ENCODE data around the gene GFRA1.

GFRA1 gene

DNA sequence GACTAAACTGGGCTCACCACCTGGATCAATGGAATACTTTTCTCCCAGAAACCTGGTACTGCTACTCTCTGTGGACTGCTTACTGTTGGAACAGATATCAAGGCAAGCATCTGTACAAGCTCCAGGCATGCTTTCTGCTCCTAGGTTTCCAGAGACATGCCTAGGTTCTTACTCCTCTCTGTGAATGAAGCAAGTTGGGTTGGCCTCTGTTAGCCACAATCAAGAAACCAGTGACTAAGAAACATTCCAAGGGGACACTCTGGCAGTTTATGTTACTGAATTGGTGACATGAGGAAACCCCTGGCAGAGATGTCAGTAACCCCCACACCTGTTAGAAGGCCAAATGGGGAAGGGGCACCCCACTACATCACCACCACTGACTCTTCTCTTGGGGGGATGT, 121.9 kb downstream of the GFRA1 start:
- no peak overlapping the region for H3K4me3 ChIP-seq (ENCODE audit: low read depth, low read length)
- DNase-seq (ENCODE audit: low read depth), result no peak
- no peak for TF ChIP-seq POLR2A (IDR thresholded peaks at IDR 0.05; ENCODE audit: extremely low read depth, insufficient read length)
- no peak for TF ChIP-seq MAX (IDR thresholded peaks at IDR 0.05; ENCODE audit: low read depth, low read length)
- no peak for TF ChIP-seq CTCF (IDR thresholded peaks at IDR 0.05; ENCODE audit: low read depth, low read length)

DNA sequence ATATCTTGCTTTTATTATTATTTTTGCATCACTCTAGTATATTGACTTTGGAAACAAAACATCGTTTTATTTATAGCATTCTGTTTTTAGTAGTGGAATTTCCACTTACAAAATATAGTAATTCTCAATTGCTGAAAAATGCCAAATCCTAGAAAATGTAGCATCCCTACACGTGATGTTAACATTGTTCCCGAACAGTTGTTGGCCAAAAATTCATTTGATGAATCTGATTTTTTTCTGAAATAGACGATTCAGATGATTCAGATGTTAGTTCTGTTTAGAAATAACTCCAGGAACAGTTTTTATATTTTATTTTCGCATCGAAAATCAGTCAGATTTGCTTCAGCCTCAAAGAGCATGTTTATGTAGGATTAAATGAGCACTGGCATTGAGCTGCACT, 122.4 kb downstream of the GFRA1 start:
- TF ChIP-seq CTCF (IDR thresholded peaks at IDR 0.05; ENCODE audit: low read depth, low read length) (no peak), MAX (IDR thresholded peaks at IDR 0.05; ENCODE audit: low read depth, low read length) (no peak), POLR2A (IDR thresholded peaks at IDR 0.05; ENCODE audit: extremely low read depth, insufficient read length) (no peak), MYC (IDR thresholded peaks at IDR 0.05; ENCODE audit: low read depth, low read length) (no peak)
- H3K4me3 ChIP-seq (ENCODE audit: low read depth, low read length), result no peak overlapping the region
- no peak for DNase-seq (ENCODE audit: low read depth)

DNA sequence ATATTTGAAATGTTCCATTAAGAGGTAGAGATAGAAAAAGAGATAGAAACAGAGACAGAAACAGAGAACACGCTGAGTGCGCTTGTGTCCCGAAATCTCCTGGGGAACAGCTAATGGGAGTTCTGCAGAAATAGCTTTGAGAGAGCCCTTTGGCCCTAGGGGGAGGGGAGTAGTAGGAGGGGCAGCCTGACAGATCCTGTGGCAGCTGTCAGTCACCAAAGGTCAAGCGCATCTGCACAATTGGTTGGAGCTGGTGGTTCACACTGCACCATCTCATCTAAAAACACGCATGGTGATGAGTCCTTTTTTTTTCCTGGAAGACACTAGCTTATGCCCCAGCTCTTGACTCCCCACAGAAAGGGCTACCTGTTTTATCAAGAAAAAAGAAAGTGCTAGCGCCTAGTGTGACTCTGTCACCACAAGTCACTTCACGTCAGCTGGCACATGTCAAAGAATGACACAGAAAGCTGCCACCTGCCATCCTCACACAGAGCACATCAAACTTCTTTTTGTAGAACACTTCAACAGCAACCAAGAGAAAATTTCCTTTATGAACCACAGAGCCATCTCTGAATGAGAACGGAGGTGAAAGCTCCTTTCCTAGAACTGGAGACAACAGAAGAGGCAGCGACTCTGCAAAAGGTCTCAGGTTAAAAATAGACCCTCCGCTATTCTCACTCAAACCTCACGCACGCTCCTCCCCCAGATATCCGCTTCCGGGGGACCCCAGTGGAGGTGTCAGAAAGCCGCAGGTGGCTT, 125.7 kb downstream of the GFRA1 start:
- DNase-seq (ENCODE audit: low read depth), result no peak
- H3K4me3 ChIP-seq (ENCODE audit: low read depth, low read length), result no peak overlapping the region
- no peak for TF ChIP-seq CTCF (IDR thresholded peaks at IDR 0.05; ENCODE audit: low read depth, low read length)
- no peak for TF ChIP-seq MYC (IDR thresholded peaks at IDR 0.05; ENCODE audit: low read depth, low read length)
- TF ChIP-seq POLR2A (IDR thresholded peaks at IDR 0.05; ENCODE audit: extremely low read depth, insufficient read length), result no peak
- TF ChIP-seq MAX (IDR thresholded peaks at IDR 0.05; ENCODE audit: low read depth, low read length), result no peak

DNA sequence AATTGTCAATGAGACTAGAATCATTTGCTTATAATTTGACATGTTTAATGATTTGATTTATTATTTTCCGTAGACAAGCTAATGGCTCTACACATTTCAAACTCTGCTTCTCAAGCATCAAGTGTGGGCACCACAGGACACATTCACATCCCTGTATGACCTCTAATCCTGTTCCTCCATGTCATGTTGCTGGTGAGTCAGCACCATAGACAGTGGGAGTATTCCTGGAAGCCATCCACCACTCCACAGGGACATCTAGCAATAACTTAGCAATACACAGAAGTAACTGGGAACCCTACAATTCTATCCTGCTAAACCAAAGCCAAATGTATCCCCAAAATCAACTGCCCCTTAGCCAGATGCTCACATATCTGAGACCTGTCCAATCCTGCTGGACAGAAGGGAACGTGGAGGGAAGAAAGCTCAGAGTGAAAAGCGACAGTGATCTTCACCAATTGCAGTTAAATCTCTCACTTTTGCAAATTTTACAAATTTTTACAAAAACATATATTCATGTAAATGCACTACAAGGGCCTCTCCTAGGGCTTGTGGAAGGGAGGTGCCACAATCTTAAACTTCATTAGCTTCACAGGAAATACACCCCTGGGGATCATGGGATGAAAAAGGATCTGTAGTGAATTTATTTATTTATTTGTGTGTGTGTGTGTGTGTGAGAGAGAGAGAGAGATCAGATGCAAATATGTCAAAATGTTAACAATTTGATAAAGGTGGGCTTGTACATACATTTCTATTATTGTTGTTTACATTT, 126.5 kb downstream of the GFRA1 start:
- DNase-seq (ENCODE audit: low read depth), result no peak
- TF ChIP-seq CTCF (IDR thresholded peaks at IDR 0.05; ENCODE audit: low read depth, low read length) (no peak), MAX (IDR thresholded peaks at IDR 0.05; ENCODE audit: low read depth, low read length) (no peak), MYC (IDR thresholded peaks at IDR 0.05; ENCODE audit: low read depth, low read length) (no peak), POLR2A (IDR thresholded peaks at IDR 0.05; ENCODE audit: extremely low read depth, insufficient read length) (no peak)
- no peak overlapping the region for H3K4me3 ChIP-seq (ENCODE audit: low read depth, low read length)

DNA sequence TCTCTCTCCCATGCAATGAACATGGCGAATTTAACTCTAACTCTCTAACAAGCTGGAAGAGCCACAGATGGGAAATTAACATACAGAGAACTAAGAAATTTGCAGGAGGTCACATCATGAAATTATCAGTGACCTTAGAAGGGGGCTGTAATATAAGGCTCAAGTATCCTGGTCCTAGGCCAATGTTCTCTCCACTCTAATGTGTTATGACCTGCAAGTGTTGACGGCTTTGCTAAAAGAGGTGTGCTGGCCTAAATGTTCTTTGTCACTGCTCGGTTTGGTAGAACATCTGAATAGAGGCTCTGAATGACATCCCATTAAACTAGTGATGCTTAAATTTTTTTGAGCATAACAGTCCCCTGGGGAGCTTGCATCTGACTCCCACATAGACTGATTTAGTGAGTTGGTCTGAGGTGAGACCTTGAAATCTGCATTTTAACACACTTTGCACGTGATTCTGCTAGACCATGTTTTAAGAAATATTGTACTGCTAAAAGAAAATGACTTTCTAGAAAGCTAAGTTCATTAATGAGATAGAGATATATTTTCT, 129.3 kb downstream of the GFRA1 start:
- no peak for DNase-seq (ENCODE audit: low read depth)
- TF ChIP-seq MYC (IDR thresholded peaks at IDR 0.05; ENCODE audit: low read depth, low read length) (no peak), POLR2A (IDR thresholded peaks at IDR 0.05; ENCODE audit: extremely low read depth, insufficient read length) (no peak), MAX (IDR thresholded peaks at IDR 0.05; ENCODE audit: low read depth, low read length) (no peak)
- no peak overlapping the region for H3K4me3 ChIP-seq (ENCODE audit: low read depth, low read length)

GRCh38 chr10:116141855-116142254, 131.2 kb downstream of the GFRA1 start:
- no peak for TF ChIP-seq CTCF (IDR thresholded peaks at IDR 0.05; ENCODE audit: low read depth, low read length)
- no peak for TF ChIP-seq POLR2A (IDR thresholded peaks at IDR 0.05; ENCODE audit: extremely low read depth, insufficient read length)
- no peak for TF ChIP-seq MYC (IDR thresholded peaks at IDR 0.05; ENCODE audit: low read depth, low read length)
- no peak for TF ChIP-seq MAX (IDR thresholded peaks at IDR 0.05; ENCODE audit: low read depth, low read length)
- no peak for DNase-seq (ENCODE audit: low read depth)
- no peak overlapping the region for H3K4me3 ChIP-seq (ENCODE audit: low read depth, low read length)

Data from NB4 (cell line).